ENCODE data around the gene KIRREL3. TPM values are rescaled to one million over a fixed set of nuclear protein-coding genes. Genes with fewer than 3 reads are reported as not detected.

KIRREL3 gene
- polyA plus RNA-seq, 1 donor (not counting 4 experiments of a cell fraction or from before 2014, with no cell fraction given), result 0.04 TPM

DNA sequence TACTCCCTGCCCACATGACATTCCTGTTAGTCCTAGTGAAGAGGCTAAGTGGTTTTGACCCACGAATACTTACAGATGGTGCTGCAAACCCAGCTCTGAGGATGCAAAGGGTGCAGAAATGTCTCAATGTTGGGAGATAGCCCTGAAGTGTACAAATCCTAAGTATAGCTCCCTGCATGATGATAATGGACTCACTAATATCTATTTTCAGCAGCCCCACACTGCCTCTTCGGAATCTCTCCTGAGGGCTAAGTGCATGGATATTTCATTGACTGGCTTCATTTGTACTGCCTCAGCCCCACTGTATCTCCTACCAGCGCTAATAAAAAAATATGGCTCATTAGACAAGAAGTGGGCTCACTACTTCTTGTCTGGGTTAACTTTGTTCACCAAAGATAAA, 114.5 kb downstream of the KIRREL3 start:
- no peaks in the 10 kb centered on the region for H3K9me3 ChIP-seq (ENCODE audit: control insufficient read depth, low read depth, low read length)
- H3K79me2 ChIP-seq (ENCODE audit: control insufficient read depth, insufficient read depth, low read length), result no peaks in the 10 kb centered on the region
- no peak for TF ChIP-seq EZH2 (IDR thresholded peaks at IDR 0.05; ENCODE audit: low read length)
- TF ChIP-seq, protein P1, sequence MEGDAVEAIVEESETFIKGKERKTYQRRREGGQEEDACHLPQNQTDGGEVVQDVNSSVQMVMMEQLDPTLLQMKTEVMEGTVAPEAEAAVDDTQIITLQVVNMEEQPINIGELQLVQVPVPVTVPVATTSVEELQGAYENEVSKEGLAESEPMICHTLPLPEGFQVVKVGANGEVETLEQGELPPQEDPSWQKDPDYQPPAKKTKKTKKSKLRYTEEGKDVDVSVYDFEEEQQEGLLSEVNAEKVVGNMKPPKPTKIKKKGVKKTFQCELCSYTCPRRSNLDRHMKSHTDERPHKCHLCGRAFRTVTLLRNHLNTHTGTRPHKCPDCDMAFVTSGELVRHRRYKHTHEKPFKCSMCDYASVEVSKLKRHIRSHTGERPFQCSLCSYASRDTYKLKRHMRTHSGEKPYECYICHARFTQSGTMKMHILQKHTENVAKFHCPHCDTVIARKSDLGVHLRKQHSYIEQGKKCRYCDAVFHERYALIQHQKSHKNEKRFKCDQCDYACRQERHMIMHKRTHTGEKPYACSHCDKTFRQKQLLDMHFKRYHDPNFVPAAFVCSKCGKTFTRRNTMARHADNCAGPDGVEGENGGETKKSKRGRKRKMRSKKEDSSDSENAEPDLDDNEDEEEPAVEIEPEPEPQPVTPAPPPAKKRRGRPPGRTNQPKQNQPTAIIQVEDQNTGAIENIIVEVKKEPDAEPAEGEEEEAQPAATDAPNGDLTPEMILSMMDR (optimal IDR thresholded peaks at IDR 0.05 in 1 of 3, IDR thresholded peaks at IDR 0.05 in 1 of 3, conservative IDR thresholded peaks at IDR 0.05 in 1 of 3; ENCODE audit: extremely low read depth in 1 of 3, insufficient read depth in 2 of 3, low read length in 3 of 3), result no peak
- no peak for FAIRE-seq
- H3K9me1 ChIP-seq (ENCODE audit: control insufficient read depth, extremely low read depth, insufficient read depth, low read length), result no peaks in the 10 kb centered on the region
- dilution Hi-C loops (cut with MboI; ENCODE audit: extremely low pct_ligation_motif_present, low sequenced_read_pairs), result no loop called here
- H3K9ac ChIP-seq (ENCODE audit: control insufficient read depth, extremely low read depth, insufficient read depth, low read length), result no peak overlapping the region
- H4K20me1 ChIP-seq (ENCODE audit: control insufficient read depth, extremely low read depth, insufficient read depth, low read length), result no peaks in the 10 kb centered on the region
- H3K4me1 ChIP-seq (ENCODE audit: control insufficient read depth, extremely low read depth, insufficient read depth, low read length), result no peaks in the 10 kb centered on the region
- H3K4me3 ChIP-seq (ENCODE audit: control insufficient read depth in 2 of 3, extremely low read depth in 1 of 3, insufficient read depth in 2 of 3, low read depth in 1 of 3, low read length in 3 of 3), result no peak overlapping the region
- H3K27me3 ChIP-seq (ENCODE audit: control insufficient read depth, extremely low read depth, insufficient read depth, low read length), result no peaks in the 10 kb centered on the region
- no peak overlapping the region for H3K4me2 ChIP-seq (ENCODE audit: control insufficient read depth, extremely low read depth, insufficient read depth, low read depth, low read length)
- H3K27ac ChIP-seq (ENCODE audit: control insufficient read depth, insufficient read depth, low read length), result no peak overlapping the region
- no peaks in the 10 kb centered on the region for H3K36me3 ChIP-seq (ENCODE audit: control insufficient read depth in 2 of 2, extremely low read depth in 1 of 2, insufficient read depth in 2 of 2, low read length in 2 of 2)
- no peak for DNase-seq (ENCODE audit: low read depth, low spot score)
- no peak overlapping the region for H2AFZ ChIP-seq (ENCODE audit: control insufficient read depth, low read length)

DNA sequence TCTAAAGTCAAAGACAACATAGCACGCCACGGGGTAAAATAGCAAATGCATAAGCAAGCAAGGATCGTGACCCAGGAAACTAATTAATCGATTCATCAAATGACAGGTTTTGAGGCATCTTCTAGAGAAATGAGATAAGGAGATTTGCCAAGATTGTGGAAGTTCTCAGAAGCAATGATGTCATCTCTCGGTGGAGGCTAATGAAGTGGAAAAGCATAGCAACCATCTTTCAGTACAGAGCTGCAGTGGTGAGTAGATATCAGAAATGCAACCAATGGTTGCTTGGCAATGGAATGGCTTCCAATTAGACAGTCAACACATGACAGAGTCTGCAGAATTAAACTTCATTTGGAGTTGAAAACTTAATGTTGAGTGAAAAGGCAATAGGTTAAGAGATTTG, 116.0 kb downstream of the KIRREL3 start:
- Histone ChIP-seq H3K27ac (ENCODE audit: control insufficient read depth, insufficient read depth, low read length) (no peak overlapping the region), H3K4me1 (ENCODE audit: control insufficient read depth, extremely low read depth, insufficient read depth, low read length) (no peaks in the 10 kb centered on the region), H3K4me2 (ENCODE audit: control insufficient read depth, extremely low read depth, insufficient read depth, low read depth, low read length) (no peak overlapping the region), H3K36me3 (ENCODE audit: control insufficient read depth in 2 of 2, extremely low read depth in 1 of 2, insufficient read depth in 2 of 2, low read length in 2 of 2) (no peaks in the 10 kb centered on the region), H3K9ac (ENCODE audit: control insufficient read depth, extremely low read depth, insufficient read depth, low read length) (no peak overlapping the region), H3K27me3 (ENCODE audit: control insufficient read depth, extremely low read depth, insufficient read depth, low read length) (no peaks in the 10 kb centered on the region), H2AFZ (ENCODE audit: control insufficient read depth, low read length) (no peak overlapping the region), H3K9me3 (ENCODE audit: control insufficient read depth, low read depth, low read length) (no peaks in the 10 kb centered on the region), H3K79me2 (ENCODE audit: control insufficient read depth, insufficient read depth, low read length) (no peaks in the 10 kb centered on the region), H3K9me1 (ENCODE audit: control insufficient read depth, extremely low read depth, insufficient read depth, low read length) (no peaks in the 10 kb centered on the region), H4K20me1 (ENCODE audit: control insufficient read depth, extremely low read depth, insufficient read depth, low read length) (no peaks in the 10 kb centered on the region), H3K4me3 (ENCODE audit: control insufficient read depth in 2 of 3, extremely low read depth in 1 of 3, insufficient read depth in 2 of 3, low read depth in 1 of 3, low read length in 3 of 3) (no peak overlapping the region)
- no peak for DNase-seq (ENCODE audit: low read depth, low spot score)
- dilution Hi-C loops (cut with MboI; ENCODE audit: extremely low pct_ligation_motif_present, low sequenced_read_pairs), result no loop called here
- TF ChIP-seq EZH2 (IDR thresholded peaks at IDR 0.05; ENCODE audit: low read length), result no peak
- TF ChIP-seq, protein P1 (optimal IDR thresholded peaks at IDR 0.05 in 1 of 3, IDR thresholded peaks at IDR 0.05 in 1 of 3, conservative IDR thresholded peaks at IDR 0.05 in 1 of 3; ENCODE audit: extremely low read depth in 1 of 3, insufficient read depth in 2 of 3, low read length in 3 of 3), result no peak
- no peak for FAIRE-seq
